PC-9 (cell line): ENCODE data around the gene TMEM108. TPM values are rescaled to one million over a fixed set of nuclear protein-coding genes. Genes with fewer than 3 reads are reported as not detected.

ENCODE experiments used
- BruUV-seq: library from RNA; stranded (reverse); fragments of 400-500 nt; replicated peaks from 2 replicates; lab custom pipeline; 2021; lab: Mats Ljungman, UMichigan
- CTCF ChIA-PET: fragments of 300-600 bp; sonication (Branson Sonifier 250); formaldehyde crosslinking; loops from one replicate; lab custom pipeline; 2022; ENCODE audit warnings: antibody characterized with exemption; lab: Charles Lee
- POLR2A ChIA-PET: fragments of 300-600 bp; sonication (Branson Sonifier 250); formaldehyde crosslinking; loops from one replicate; lab custom pipeline; 2022; ENCODE audit warnings: antibody characterized with exemption; ENCODE audit not compliant: unreplicated experiment; lab: Charles Lee
- DNase-seq, 2 experiments: peaks; one replicate each; pipeline versions ENCODE4 v3.0.0 to v3.0.0-alpha.2; 2015 to 2022; ENCODE audit warnings: mixed read lengths in 1 of 2
- H2AFZ ChIP-seq: fragments of 200-600 bp; sonication (generic); 2 replicates; pipeline ENCODE4 v1.8.1; 2017; ENCODE audit warnings: antibody characterized with exemption
- H3F3A ChIP-seq: fragments of 200-600 bp; sonication (generic); 2 replicates; pipeline ENCODE4 v1.8.1; 2017; ENCODE audit warnings: antibody characterized with exemption, mild to moderate bottlenecking, low read depth; ENCODE audit not compliant: insufficient read depth
- H3K27ac ChIP-seq: fragments of 200-600 bp; sonication (generic); 2 replicates; pipeline ENCODE4 v1.6.1; 2016; ENCODE audit warnings: mixed run types
- H3K27me3 ChIP-seq: fragments of 200-600 bp; sonication (generic); 2 replicates; pipeline ENCODE4 v1.6.1; 2016; ENCODE audit warnings: low read depth, mixed run types; ENCODE audit not compliant: insufficient read depth
- H3K36me3 ChIP-seq: fragments of 200-600 bp; sonication (generic); 2 replicates; pipeline ENCODE4 v1.6.1; 2016; ENCODE audit warnings: low read depth, mixed run types
- H3K4me1 ChIP-seq: fragments of 200-600 bp; sonication (generic); replicated peaks from 2 replicates; pipeline ENCODE4 v1.6.1; 2016; ENCODE audit warnings: mixed run types; ENCODE audit not compliant: insufficient read depth
- H3K4me2 ChIP-seq: fragments of 200-600 bp; sonication (generic); 2 replicates; pipeline ENCODE4 v1.6.1; 2017; ENCODE audit warnings: mixed run types
- H3K4me3 ChIP-seq: fragments of 200-600 bp; sonication (generic); 2 replicates; pipeline ENCODE4 v1.6.1; 2016; ENCODE audit warnings: mixed run types
- H3K79me2 ChIP-seq: fragments of 200-600 bp; sonication (generic); 2 replicates; pipeline ENCODE4 v1.6.1; 2017; ENCODE audit warnings: low read depth, mixed run types
- H3K9me2 ChIP-seq: fragments of 200-600 bp; sonication (generic); 2 replicates; pipeline ENCODE4 v1.8.1; 2017; ENCODE audit warnings: mild to moderate bottlenecking; ENCODE audit not compliant: insufficient read depth
- H3K9me3 ChIP-seq: fragments of 200-600 bp; sonication (generic); 2 replicates; pipeline ENCODE4 v1.8.1; 2016; ENCODE audit warnings: low read depth; ENCODE audit not compliant: insufficient read depth
- H4K20me1 ChIP-seq: fragments of 200-600 bp; sonication (generic); 2 replicates; pipeline ENCODE4 v1.8.1; 2017; ENCODE audit not compliant: insufficient read depth
- CTCF ChIP-seq: fragments of 200-600 bp; sonication (generic); conservative IDR thresholded peaks from 2 replicates; pipeline ENCODE4 v1.6.1; 2017; ENCODE audit warnings: mixed run types, antibody characterized with exemption, mild to moderate bottlenecking, moderate library complexity
- EZH2 ChIP-seq: fragments of 200-600 bp; sonication (generic); IDR thresholded peaks from 2 replicates; pipeline ENCODE4 v1.8.0; 2017; ENCODE audit warnings: antibody characterized with exemption, low read depth
- intact Hi-C: fragments of 100-400 bp; cut with micrococcal nuclease; formaldehyde crosslinking; loops from one replicate; pipeline ENCODE4 v1.10.0; 2022; ENCODE audit not compliant: unreplicated experiment
- total RNA-seq: library from RNA; stranded (reverse); gene quantifications from 2 replicates; pipeline ENCODE4 v1.2.3, GENCODE V29; 2021

Gene TMEM108
- total RNA-seq, 1 experiment from 2014 or later: not detected

- no peaks in the 10 kb centered on the region for H3K36me3 ChIP-seq
- ChIA-PET CTCF (no interaction called here), POLR2A (no interaction called here)
- H3K4me2 ChIP-seq: no peak overlapping the region
- no peak overlapping the region for H2AFZ ChIP-seq
- no peak overlapping the region for H3K27ac ChIP-seq
- H3K4me1 ChIP-seq: no peaks in the 10 kb centered on the region
- H3F3A ChIP-seq: no peaks in the 10 kb centered on the region
- no peaks in the 10 kb centered on the region for H3K9me2 ChIP-seq
- no TSS peak for BruUV-seq
- no peak overlapping the region for H3K4me3 ChIP-seq
- no peak for DNase-seq
- no peaks in the 10 kb centered on the region for H4K20me1 ChIP-seq
- no peaks in the 10 kb centered on the region for H3K79me2 ChIP-seq
- peaks cover 54% of the 10 kb centered on the region for H3K27me3 ChIP-seq
- no peaks in the 10 kb centered on the region for H3K9me3 ChIP-seq
- intact Hi-C loops: no loop called here
- TF ChIP-seq CTCF (no peak), EZH2 (no peak)
Measured at GRCh38 chr3:133123636-133124035, 85.4 kb downstream of the TMEM108 start.

- no peaks in the 10 kb centered on the region for H3K4me1 ChIP-seq
- H3K4me3 ChIP-seq: no peak overlapping the region
- no peaks in the 10 kb centered on the region for H3K36me3 ChIP-seq
- H3F3A ChIP-seq: no peaks in the 10 kb centered on the region
- H3K27ac ChIP-seq: no peak overlapping the region
- no peaks in the 10 kb centered on the region for H3K9me3 ChIP-seq
- ChIA-PET CTCF (no interaction called here), POLR2A (no interaction called here)
- TF ChIP-seq EZH2 (no peak), CTCF (no peak)
- DNase-seq: no peak
- no peak overlapping the region for H2AFZ ChIP-seq
- H3K79me2 ChIP-seq: no peaks in the 10 kb centered on the region
- H4K20me1 ChIP-seq: no peaks in the 10 kb centered on the region
- no peak overlapping the region for H3K4me2 ChIP-seq
- H3K27me3 ChIP-seq: peaks cover 50% of the 10 kb centered on the region
- intact Hi-C loops: no loop called here
- no peaks in the 10 kb centered on the region for H3K9me2 ChIP-seq
- BruUV-seq: no TSS peak
Measured at GRCh38 chr3:133124511-133124910, 86.3 kb downstream of the TMEM108 start.

DNA sequence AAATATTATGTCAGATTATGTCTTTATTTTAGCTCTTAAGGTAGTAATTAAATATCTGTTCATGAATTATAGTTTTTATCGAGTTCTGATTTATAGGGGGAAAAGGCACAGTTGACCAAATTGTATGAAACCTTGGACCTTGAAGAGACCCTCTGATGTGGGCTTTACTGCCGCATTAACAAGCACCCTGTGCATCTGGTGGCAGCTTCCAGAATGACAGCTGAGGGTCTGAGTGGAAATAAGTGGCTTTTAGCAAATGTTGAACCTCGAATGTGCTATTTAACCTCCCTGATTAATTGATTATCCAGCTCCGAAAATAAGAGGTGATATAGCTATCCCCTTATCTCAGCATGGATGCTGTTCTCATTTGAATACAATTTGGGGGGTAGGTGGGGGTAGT, 87.0 kb downstream of the TMEM108 start:
- H3K9me2 ChIP-seq: no peaks in the 10 kb centered on the region
- TF ChIP-seq EZH2 (no peak), CTCF (no peak)
- no peaks in the 10 kb centered on the region for H4K20me1 ChIP-seq
- DNase-seq: no peak
- no peak overlapping the region for H3K4me2 ChIP-seq
- ChIA-PET CTCF (no interaction called here), POLR2A (interaction anchor here (0.5 kb wide), 1 partner anchor 46 kb away, joined by 3 read pairs; no protein-coding TSS in a partner anchor)
- no peaks in the 10 kb centered on the region for H3K9me3 ChIP-seq
- H3K4me1 ChIP-seq: no peaks in the 10 kb centered on the region
- H3K27ac ChIP-seq: no peak overlapping the region
- no peak overlapping the region for H2AFZ ChIP-seq
- H3K4me3 ChIP-seq: no peak overlapping the region
- no peaks in the 10 kb centered on the region for H3K36me3 ChIP-seq
- H3F3A ChIP-seq: no peaks in the 10 kb centered on the region
- H3K27me3 ChIP-seq: peaks cover 48% of the 10 kb centered on the region
- H3K79me2 ChIP-seq: no peaks in the 10 kb centered on the region
- intact Hi-C loops: no loop called here
- BruUV-seq: no TSS peak
